Measurements from ENCODE around the gene ITGAX. TPM values are rescaled to one million over a fixed set of nuclear protein-coding genes. Genes with fewer than 3 reads are reported as not detected.
"Not testable (repeated sequence)": the region's sequence is repeated elsewhere in the genome, so short reads cannot be mapped to it uniquely, and the experiment has no call there.

Gene ITGAX
- total RNA-seq, 1 donor from 2014 or later, result not detected

DNA sequence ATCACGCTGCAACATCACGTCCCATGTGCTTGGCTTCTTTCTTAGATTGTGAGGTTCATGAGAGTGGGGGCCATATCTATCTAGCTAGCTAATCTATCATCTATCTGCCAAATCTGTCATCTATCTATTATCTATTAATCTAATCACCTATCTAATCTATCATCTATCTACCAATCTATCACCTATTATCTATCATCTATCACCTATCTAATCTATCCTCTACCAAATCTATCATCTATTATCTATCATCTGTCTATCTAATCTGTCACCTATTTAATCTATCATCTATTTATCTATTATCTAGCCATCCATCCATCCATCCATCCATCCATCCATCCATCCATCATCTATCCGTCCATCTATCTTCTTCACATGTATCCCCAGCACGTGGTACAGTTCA lies 59.0 kb downstream of the ITGAX start:
- Mint-ChIP-seq H3K36me3 (ENCODE audit: low read depth, unreplicated experiment) (peaks cover 6% of the 10 kb centered on the region), H3K4me1 (ENCODE audit: unreplicated experiment) (no peaks in the 10 kb centered on the region), H3K9me3 (ENCODE audit: unreplicated experiment) (no peaks in the 10 kb centered on the region), H3K27ac (ENCODE audit: unreplicated experiment) (no peak overlapping the region), H3K4me3 (ENCODE audit: unreplicated experiment) (peak overlapping the region; percentile 5), H3K27me3 (ENCODE audit: unreplicated experiment) (peaks cover 19% of the 10 kb centered on the region)
- DNase-seq (ENCODE audit: low spot score), result no peak
- TF ChIP-seq, protein P1, sequence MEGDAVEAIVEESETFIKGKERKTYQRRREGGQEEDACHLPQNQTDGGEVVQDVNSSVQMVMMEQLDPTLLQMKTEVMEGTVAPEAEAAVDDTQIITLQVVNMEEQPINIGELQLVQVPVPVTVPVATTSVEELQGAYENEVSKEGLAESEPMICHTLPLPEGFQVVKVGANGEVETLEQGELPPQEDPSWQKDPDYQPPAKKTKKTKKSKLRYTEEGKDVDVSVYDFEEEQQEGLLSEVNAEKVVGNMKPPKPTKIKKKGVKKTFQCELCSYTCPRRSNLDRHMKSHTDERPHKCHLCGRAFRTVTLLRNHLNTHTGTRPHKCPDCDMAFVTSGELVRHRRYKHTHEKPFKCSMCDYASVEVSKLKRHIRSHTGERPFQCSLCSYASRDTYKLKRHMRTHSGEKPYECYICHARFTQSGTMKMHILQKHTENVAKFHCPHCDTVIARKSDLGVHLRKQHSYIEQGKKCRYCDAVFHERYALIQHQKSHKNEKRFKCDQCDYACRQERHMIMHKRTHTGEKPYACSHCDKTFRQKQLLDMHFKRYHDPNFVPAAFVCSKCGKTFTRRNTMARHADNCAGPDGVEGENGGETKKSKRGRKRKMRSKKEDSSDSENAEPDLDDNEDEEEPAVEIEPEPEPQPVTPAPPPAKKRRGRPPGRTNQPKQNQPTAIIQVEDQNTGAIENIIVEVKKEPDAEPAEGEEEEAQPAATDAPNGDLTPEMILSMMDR (IDR thresholded peaks at IDR 0.05; ENCODE audit: unreplicated experiment), result no peak

DNA sequence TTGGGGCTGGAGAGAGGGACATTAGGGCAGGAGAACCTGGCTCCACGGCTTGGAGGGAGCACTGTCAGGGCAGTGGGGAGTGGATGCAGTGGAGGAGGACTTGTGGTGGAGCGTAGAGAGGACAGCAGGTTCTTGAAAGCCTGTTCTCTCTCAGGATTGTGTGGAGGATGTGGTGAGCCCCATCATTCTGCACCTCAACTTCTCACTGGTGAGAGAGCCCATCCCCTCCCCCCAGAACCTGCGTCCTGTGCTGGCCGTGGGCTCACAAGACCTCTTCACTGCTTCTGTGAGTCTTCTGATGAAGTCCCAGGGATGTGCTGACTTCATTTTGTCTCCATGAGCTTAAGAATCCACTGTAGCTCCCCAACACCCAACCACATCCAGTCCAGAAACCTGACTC lies 59.7 kb downstream of the ITGAX start:
- no peak for DNase-seq (ENCODE audit: low spot score)

DNA sequence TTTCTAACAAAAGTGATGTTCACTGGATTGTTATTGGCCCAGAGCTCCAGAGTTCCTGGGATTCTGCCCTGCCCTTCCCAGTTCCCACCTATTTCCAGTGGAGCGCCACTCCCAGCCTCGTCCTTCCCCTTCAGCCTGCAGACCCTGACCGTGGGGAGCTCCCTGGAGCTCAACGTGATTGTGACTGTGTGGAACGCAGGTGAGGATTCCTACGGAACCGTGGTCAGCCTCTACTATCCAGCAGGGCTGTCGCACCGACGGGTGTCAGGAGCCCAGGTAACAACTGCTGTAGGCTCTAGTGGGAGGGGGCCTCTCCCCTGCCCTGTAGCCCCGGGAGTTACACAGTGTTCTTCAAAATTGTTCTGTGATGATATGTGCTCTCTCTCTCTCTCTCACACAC lies 61.4 kb downstream of the ITGAX start:
- H3K4me3 Mint-ChIP-seq (ENCODE audit: unreplicated experiment), result no peak overlapping the region
- peaks cover 6% of the 10 kb centered on the region for H3K36me3 Mint-ChIP-seq (ENCODE audit: low read depth, unreplicated experiment)
- TF ChIP-seq, protein P1 (IDR thresholded peaks at IDR 0.05; ENCODE audit: unreplicated experiment), result no peak
- H3K4me1 Mint-ChIP-seq (ENCODE audit: unreplicated experiment), result peaks cover 3% of the 10 kb centered on the region
- DNase-seq (ENCODE audit: low spot score), result no peak
- no peak overlapping the region for H3K27ac Mint-ChIP-seq (ENCODE audit: unreplicated experiment)
- no peaks in the 10 kb centered on the region for H3K9me3 Mint-ChIP-seq (ENCODE audit: unreplicated experiment)
- H3K27me3 Mint-ChIP-seq (ENCODE audit: unreplicated experiment), result peaks cover 14% of the 10 kb centered on the region

More for the DNA sequence above, 59.7 kb downstream of the ITGAX start:
- Mint-ChIP-seq H3K27me3 (ENCODE audit: unreplicated experiment) (peaks cover 14% of the 10 kb centered on the region), H3K36me3 (ENCODE audit: low read depth, unreplicated experiment) (peaks cover 6% of the 10 kb centered on the region), H3K27ac (ENCODE audit: unreplicated experiment) (no peak overlapping the region), H3K4me3 (ENCODE audit: unreplicated experiment) (no peak overlapping the region), H3K4me1 (ENCODE audit: unreplicated experiment) (no peaks in the 10 kb centered on the region), H3K9me3 (ENCODE audit: unreplicated experiment) (no peaks in the 10 kb centered on the region)
- TF ChIP-seq, protein P1 (IDR thresholded peaks at IDR 0.05; ENCODE audit: unreplicated experiment), result no peak

DNA sequence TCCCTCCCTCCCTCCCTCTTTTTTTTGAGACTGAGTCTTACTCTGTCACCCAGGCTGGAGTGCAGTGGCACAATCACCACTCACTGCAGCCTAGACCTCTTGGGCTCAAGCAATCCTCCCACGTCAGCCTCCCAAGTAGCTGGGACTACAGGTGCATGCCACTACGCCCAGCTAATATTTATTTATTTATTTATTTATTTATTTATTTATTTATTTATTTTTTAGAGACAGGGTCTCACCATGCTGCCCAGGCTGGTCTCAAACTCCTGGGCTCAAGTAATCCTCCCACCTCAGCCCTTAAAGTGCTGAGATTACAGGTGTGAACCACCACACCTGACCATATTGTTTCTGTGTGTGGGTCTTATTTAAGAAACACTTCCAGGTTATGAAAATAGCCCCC lies 62.1 kb downstream of the ITGAX start:
- H3K9me3 Mint-ChIP-seq (ENCODE audit: unreplicated experiment), result not testable (repeated sequence)
- H3K27me3 Mint-ChIP-seq (ENCODE audit: unreplicated experiment), result peaks cover 14% of the 10 kb centered on the region

DNA sequence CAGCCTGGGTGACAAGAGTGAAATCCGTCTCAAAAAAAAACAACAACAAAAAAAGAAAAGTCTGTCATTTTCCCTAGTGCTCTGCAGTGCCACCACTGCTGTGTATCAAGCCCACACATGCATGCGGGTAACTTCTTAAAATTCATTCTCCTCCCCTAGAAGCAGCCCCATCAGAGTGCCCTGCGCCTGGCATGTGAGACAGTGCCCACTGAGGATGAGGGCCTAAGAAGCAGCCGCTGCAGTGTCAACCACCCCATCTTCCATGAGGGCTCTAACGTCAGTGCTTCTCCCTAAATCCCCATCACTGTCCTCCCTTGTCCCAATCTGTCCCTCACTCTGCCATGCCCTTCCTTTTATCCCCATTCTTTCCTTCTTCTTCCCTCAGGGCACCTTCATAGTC lies 62.9 kb downstream of the ITGAX start:
- Mint-ChIP-seq H3K4me3 (ENCODE audit: unreplicated experiment) (no peak overlapping the region), H3K9me3 (ENCODE audit: unreplicated experiment) (no peaks in the 10 kb centered on the region), H3K27me3 (ENCODE audit: unreplicated experiment) (peaks cover 14% of the 10 kb centered on the region), H3K4me1 (ENCODE audit: unreplicated experiment) (peaks cover 3% of the 10 kb centered on the region), H3K27ac (ENCODE audit: unreplicated experiment) (no peak overlapping the region), H3K36me3 (ENCODE audit: low read depth, unreplicated experiment) (peaks cover 6% of the 10 kb centered on the region)
- TF ChIP-seq, protein P1 (IDR thresholded peaks at IDR 0.05; ENCODE audit: unreplicated experiment), result no peak
- no peak for DNase-seq (ENCODE audit: low spot score)

More for the DNA sequence above, 62.1 kb downstream of the ITGAX start:
- H3K4me3 Mint-ChIP-seq (ENCODE audit: unreplicated experiment); H3K27ac Mint-ChIP-seq (ENCODE audit: unreplicated experiment); H3K36me3 Mint-ChIP-seq (ENCODE audit: low read depth, unreplicated experiment); H3K4me1 Mint-ChIP-seq (ENCODE audit: unreplicated experiment); DNase-seq (ENCODE audit: low spot score): not testable (repeated sequence)

Measured in endothelial cell (in vitro differentiated cells).